Measurements from ENCODE around the gene SNAPC2.

Gene SNAPC2

DNA sequence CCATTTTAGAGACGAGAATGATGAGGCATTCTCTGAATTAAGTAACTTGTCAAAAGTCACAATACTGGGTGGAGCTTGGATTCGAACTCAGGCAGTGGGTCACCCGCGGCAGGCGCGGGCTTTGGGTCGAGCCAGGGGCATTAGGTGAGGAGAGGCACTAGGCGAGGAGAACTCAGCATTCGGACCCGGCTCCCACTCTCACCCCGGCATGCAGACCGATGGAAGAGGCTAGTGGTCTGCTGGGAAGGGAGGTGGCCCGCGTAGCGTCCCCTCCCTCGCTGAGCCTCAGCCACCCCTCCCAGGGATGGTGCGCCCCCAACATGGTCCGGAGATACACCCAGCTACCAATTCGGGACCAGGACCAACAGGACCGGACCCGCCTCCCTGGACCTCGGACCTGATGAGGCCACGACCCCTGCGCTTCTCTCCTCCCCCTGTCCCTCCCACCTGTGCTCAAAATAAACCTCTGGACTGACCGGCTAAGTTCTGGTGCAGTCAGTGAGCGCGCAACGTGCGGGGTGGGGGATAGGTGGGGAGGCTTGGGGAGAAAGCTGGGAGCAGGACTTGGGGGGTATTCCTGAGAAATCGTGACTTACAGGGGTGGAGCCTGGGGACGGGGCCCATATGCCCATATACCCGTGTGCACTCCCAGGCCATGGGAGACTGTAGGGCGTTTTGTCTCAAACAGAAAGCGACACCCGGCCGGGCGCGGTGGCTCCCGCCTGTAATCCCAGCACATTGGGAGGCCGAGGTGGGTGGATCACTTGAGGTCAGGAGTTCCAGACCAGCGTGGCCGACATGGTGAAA is 1.3 kb upstream of the SNAPC2 start:
- H3K9ac ChIP-seq (ENCODE audit: low read length), result no peak overlapping the region; the same call in 1 of the 2 replicates
- peaks cover 10% of the 10 kb centered on the region; the same call in 1 of the 2 replicates for H3K4me1 ChIP-seq (ENCODE audit: low read length)

DNA sequence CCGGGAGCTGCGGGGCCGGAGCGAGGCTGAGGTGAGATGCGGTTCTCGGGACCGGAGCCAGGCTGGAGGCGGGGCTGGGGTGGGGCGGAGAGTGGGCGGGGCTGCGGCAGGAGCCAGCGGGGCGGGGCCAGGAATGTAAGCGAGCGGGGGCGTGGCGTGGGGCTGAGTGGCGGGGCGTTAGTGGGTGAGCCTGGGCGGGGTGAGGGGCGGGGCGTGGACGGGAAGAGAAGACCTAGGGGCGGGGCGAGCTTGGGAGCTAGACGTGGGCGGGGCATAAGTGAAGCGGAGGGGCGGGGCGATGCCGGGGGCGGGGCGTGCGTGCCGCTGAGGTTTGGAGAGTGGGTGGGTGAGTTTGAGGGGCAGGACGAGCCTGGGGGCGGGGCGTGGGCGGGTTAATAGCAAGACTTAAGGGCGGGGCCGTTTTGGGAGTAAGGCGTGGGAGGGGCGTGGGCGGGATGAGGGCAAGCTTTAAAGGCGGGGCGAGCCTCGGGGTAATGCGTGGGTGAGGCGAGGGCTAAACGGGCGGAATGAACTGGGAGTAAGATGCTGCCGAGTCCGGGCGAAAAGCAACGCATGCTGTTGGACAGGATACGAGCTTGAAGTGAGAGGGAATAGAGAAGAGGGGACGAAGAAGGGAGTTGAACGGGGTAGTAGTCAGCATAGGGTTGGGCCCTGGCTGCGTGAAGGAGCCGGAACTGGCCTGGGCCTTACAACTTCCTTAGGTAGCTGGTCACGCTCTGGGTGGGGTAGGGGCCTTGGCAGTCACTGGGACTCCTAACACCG is 572 bp downstream of the SNAPC2 start:
- H4K20me1 ChIP-seq (ENCODE audit: insufficient read depth, low read length), result 0 out of 2 replicates have a peak, but pooled peaks cover 7% of the 10 kb centered on the region
- peak overlapping the region; percentile 98 for H2AFZ ChIP-seq (ENCODE audit: low read length)
- H3K27ac ChIP-seq (ENCODE audit: low read length), result peak overlapping the region; percentile 71; the same call in 1 of the 2 replicates
- H3K27me3 ChIP-seq (replicated peaks; ENCODE audit: insufficient read depth, low read length), result peaks cover 26% of the 10 kb centered on the region
- peaks cover 13% of the 10 kb centered on the region for H3F3A ChIP-seq (ENCODE audit: insufficient read depth, low read length)
- H3K4me1 ChIP-seq (ENCODE audit: low read length), result peaks cover 10% of the 10 kb centered on the region; the same call in 1 of the 2 replicates
- H3K9me2 ChIP-seq (replicated peaks; ENCODE audit: insufficient read depth, low read length), result no peaks in the 10 kb centered on the region
- no peaks in the 10 kb centered on the region for H3K79me2 ChIP-seq (ENCODE audit: low read length)
- DNase-seq, result peak; percentile 98
- TF ChIP-seq, protein P1, sequence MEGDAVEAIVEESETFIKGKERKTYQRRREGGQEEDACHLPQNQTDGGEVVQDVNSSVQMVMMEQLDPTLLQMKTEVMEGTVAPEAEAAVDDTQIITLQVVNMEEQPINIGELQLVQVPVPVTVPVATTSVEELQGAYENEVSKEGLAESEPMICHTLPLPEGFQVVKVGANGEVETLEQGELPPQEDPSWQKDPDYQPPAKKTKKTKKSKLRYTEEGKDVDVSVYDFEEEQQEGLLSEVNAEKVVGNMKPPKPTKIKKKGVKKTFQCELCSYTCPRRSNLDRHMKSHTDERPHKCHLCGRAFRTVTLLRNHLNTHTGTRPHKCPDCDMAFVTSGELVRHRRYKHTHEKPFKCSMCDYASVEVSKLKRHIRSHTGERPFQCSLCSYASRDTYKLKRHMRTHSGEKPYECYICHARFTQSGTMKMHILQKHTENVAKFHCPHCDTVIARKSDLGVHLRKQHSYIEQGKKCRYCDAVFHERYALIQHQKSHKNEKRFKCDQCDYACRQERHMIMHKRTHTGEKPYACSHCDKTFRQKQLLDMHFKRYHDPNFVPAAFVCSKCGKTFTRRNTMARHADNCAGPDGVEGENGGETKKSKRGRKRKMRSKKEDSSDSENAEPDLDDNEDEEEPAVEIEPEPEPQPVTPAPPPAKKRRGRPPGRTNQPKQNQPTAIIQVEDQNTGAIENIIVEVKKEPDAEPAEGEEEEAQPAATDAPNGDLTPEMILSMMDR (IDR thresholded peaks at IDR 0.05; ENCODE audit: low read length), result no peak
- TF ChIP-seq EZH2 (optimal IDR thresholded peaks at IDR 0.05; ENCODE audit: low read depth, low read length), result no peak
- TF ChIP-seq EZH2phosphoT487 (IDR thresholded peaks at IDR 0.05; ENCODE audit: low read length), result no peak
- no peaks in the 10 kb centered on the region for H3K36me3 ChIP-seq (replicated peaks; ENCODE audit: insufficient read depth, low read length)
- peak overlapping the region; percentile 72; the same call in 1 of the 2 replicates for H3K9ac ChIP-seq (ENCODE audit: low read length)
- H3K4me3 ChIP-seq (ENCODE audit: low read length), result peak overlapping the region; percentile 76
- H3K9me3 ChIP-seq (replicated peaks; ENCODE audit: insufficient read depth, low read length), result no peaks in the 10 kb centered on the region
- H3K4me2 ChIP-seq (ENCODE audit: low read depth, low read length), result peak overlapping the region; percentile 98

More for the DNA sequence above, 1.3 kb upstream of the SNAPC2 start:
- Histone ChIP-seq H3K4me3 (ENCODE audit: low read length) (peak overlapping the region; percentile 76), H3K9me3 (replicated peaks; ENCODE audit: insufficient read depth, low read length) (no peaks in the 10 kb centered on the region), H3K4me2 (ENCODE audit: low read depth, low read length) (peak overlapping the region; percentile 98; the same call in 1 of the 2 replicates), H2AFZ (ENCODE audit: low read length) (0 out of 2 replicates have a peak overlapping the region, but pooled peaks have one; percentile 98), H3K79me2 (ENCODE audit: low read length) (no peaks in the 10 kb centered on the region), H3F3A (ENCODE audit: insufficient read depth, low read length) (peaks cover 18% of the 10 kb centered on the region), H3K27me3 (replicated peaks; ENCODE audit: insufficient read depth, low read length) (peaks cover 30% of the 10 kb centered on the region), H3K36me3 (replicated peaks; ENCODE audit: insufficient read depth, low read length) (no peaks in the 10 kb centered on the region), H3K27ac (ENCODE audit: low read length) (no peak overlapping the region), H4K20me1 (ENCODE audit: insufficient read depth, low read length) (0 out of 2 replicates have a peak, but pooled peaks cover 7% of the 10 kb centered on the region), H3K9me2 (replicated peaks; ENCODE audit: insufficient read depth, low read length) (no peaks in the 10 kb centered on the region)
- TF ChIP-seq EZH2 (optimal IDR thresholded peaks at IDR 0.05; ENCODE audit: low read depth, low read length), result no peak
- TF ChIP-seq, protein P1 (IDR thresholded peaks at IDR 0.05; ENCODE audit: low read length), result no peak
- no peak for TF ChIP-seq EZH2phosphoT487 (IDR thresholded peaks at IDR 0.05; ENCODE audit: low read length)
- DNase-seq, result no peak

DNA sequence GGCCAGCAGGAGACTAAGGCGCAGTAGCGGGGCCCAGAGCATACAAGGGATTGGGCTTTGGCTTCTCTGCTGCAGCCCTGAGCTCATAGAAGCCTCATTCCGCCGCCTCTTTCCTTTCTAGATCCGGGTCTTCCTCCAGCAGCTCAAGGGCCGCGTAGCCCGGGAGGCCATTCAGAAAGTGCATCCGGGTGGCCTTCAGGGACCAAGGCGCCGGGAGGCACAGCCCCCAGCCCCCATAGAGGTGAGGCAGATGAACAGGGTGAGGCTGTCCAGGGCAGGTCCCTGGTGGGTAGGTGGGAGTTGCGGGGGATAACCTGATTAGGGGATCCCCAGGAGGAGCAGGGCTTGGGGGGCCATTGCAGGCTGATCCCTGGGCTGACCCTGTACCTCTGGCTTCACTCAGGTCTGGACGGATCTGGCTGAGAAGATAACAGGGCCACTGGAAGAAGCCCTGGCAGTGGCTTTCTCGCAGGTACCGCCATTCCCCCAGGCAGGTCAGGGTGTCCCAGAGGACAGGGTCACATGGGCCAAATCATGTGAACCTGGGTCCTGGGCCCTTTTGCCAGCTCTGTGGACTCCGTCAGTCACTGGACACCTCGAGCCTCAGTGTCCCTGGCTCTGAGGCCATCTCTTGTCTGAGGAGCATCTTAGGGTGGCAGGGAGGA is 1.3 kb downstream of the SNAPC2 start:
- Histone ChIP-seq H3K36me3 (replicated peaks; ENCODE audit: insufficient read depth, low read length) (no peaks in the 10 kb centered on the region), H3K79me2 (ENCODE audit: low read length) (no peaks in the 10 kb centered on the region), H4K20me1 (ENCODE audit: insufficient read depth, low read length) (peaks cover 10% of the 10 kb centered on the region; the same call in 1 of the 2 replicates), H3K27ac (ENCODE audit: low read length) (peak overlapping the region; percentile 31; the same call in 1 of the 2 replicates), H3K9ac (ENCODE audit: low read length) (peak overlapping the region; percentile 44; the same call in 1 of the 2 replicates), H3K4me3 (ENCODE audit: low read length) (peak overlapping the region; percentile 66), H3F3A (ENCODE audit: insufficient read depth, low read length) (peaks cover 13% of the 10 kb centered on the region), H3K9me3 (replicated peaks; ENCODE audit: insufficient read depth, low read length) (no peaks in the 10 kb centered on the region), H3K9me2 (replicated peaks; ENCODE audit: insufficient read depth, low read length) (no peaks in the 10 kb centered on the region), H3K4me2 (ENCODE audit: low read depth, low read length) (peak overlapping the region; percentile 94), H2AFZ (ENCODE audit: low read length) (peak overlapping the region; percentile 60), H3K27me3 (replicated peaks; ENCODE audit: insufficient read depth, low read length) (peaks cover 18% of the 10 kb centered on the region), H3K4me1 (ENCODE audit: low read length) (0 out of 2 replicates have a peak, but pooled peaks cover 6% of the 10 kb centered on the region)
- TF ChIP-seq EZH2 (optimal IDR thresholded peaks at IDR 0.05; ENCODE audit: low read depth, low read length), result no peak
- no peak for TF ChIP-seq EZH2phosphoT487 (IDR thresholded peaks at IDR 0.05; ENCODE audit: low read length)
- TF ChIP-seq, protein P1 (IDR thresholded peaks at IDR 0.05; ENCODE audit: low read length), result no peak
- DNase-seq, result no peak
